Measurements from ENCODE around the gene ZFAND3. TPM values are rescaled to one million over a fixed set of nuclear protein-coding genes. Genes with fewer than 3 reads are reported as not detected.

The ZFAND3 gene
- total RNA-seq, 1 donor from 2014 or later: 81.8 TPM

DNA sequence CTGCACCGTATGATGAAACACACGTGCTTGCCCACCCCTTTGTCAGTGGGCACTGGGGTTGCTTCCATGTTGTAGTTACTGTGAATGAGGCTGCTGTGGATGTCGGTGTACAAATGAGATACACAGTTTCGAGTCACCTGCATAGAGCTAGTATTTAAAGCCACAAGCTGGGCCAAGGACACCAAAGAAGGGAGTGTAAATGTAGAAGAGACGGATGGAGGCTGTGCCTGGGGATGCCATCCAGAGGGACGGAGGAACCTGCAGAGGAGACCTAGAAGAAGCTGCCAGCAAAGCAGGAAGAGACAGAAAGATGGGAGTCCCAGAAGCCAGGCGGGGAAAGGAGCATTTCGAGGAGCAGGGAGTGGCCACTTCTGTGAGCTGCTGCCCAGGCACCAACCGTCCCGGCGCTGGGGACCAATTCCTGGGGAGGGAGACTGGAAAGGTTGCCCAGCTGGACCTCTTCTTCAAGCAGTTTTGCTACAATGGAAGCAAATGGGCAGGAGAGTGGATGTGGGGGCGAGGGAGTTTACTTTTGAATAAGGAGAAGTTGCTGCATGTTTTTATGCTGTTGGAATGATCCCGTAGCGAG is 339.3 kb downstream of the ZFAND3 start:
- TF ChIP-seq, protein P1, sequence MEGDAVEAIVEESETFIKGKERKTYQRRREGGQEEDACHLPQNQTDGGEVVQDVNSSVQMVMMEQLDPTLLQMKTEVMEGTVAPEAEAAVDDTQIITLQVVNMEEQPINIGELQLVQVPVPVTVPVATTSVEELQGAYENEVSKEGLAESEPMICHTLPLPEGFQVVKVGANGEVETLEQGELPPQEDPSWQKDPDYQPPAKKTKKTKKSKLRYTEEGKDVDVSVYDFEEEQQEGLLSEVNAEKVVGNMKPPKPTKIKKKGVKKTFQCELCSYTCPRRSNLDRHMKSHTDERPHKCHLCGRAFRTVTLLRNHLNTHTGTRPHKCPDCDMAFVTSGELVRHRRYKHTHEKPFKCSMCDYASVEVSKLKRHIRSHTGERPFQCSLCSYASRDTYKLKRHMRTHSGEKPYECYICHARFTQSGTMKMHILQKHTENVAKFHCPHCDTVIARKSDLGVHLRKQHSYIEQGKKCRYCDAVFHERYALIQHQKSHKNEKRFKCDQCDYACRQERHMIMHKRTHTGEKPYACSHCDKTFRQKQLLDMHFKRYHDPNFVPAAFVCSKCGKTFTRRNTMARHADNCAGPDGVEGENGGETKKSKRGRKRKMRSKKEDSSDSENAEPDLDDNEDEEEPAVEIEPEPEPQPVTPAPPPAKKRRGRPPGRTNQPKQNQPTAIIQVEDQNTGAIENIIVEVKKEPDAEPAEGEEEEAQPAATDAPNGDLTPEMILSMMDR (IDR thresholded peaks at IDR 0.05; ENCODE audit: borderline replicate concordance): no peak
- Histone ChIP-seq H3K27me3 (ENCODE audit: low read depth) (no peaks in the 10 kb centered on the region), H3K4me1 (peaks cover 19% of the 10 kb centered on the region), H3K4me3 (no peak overlapping the region), H3K27ac (replicated peaks) (no peak overlapping the region), H3K9me3 (replicated peaks) (no peaks in the 10 kb centered on the region), H3K36me3 (no peaks in the 10 kb centered on the region)
- DNase-seq: no peak
- intact Hi-C loops (cut with micrococcal nuclease): no loop called here

DNA sequence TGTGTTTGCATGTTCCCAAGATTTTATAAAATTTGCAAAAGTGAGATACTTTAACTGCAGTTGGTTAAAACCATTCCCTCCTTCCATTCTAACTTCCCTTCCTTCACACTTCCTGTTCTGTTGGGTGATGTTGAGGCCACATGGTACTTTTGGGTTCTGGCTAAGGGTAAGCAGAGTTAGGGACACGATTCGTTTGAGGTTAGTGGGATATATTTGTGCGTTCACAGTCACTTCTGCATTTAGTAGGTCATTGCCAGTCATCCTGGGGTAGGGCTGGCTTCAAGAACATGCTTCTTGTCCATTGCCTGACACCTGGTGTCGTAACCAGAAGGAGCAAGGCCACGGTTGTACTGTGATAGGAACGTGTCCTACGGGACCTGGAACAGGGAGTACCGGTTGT is 340.1 kb downstream of the ZFAND3 start:
- Histone ChIP-seq H3K4me1 (peaks cover 18% of the 10 kb centered on the region), H3K27me3 (ENCODE audit: low read depth) (no peaks in the 10 kb centered on the region), H3K9me3 (replicated peaks) (no peaks in the 10 kb centered on the region), H3K36me3 (no peaks in the 10 kb centered on the region), H3K4me3 (no peak overlapping the region), H3K27ac (replicated peaks) (no peak overlapping the region)
- intact Hi-C loops (cut with micrococcal nuclease): no loop called here
- DNase-seq: no peak
- TF ChIP-seq, protein P1 (IDR thresholded peaks at IDR 0.05; ENCODE audit: borderline replicate concordance): no peak

DNA sequence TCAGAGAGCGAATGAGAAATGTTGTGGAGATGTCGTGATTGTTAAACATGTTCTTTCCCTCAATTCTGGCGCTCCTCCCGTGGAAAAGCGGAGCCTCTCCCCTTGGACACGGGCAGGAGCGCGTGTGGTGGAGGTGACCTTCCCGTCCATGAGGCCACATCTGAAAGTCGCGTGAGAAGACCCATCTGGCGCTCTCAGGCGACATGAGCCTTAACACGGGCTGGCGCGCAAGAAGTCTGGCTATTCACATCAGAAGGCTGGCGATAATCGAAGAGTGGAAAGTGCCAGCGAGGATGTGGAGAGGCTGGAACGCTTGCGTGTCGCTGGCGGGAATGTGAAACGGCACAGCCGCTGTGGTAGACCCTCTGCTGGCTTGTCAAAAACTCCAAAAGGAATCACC is 341.3 kb downstream of the ZFAND3 start:
- peaks cover 7% of the 10 kb centered on the region for H3K4me1 ChIP-seq
- no peak for DNase-seq
- intact Hi-C loops (cut with micrococcal nuclease): no loop called here
- H3K9me3 ChIP-seq (replicated peaks): no peaks in the 10 kb centered on the region
- H3K4me3 ChIP-seq: no peak overlapping the region
- TF ChIP-seq, protein P1 (IDR thresholded peaks at IDR 0.05; ENCODE audit: borderline replicate concordance): no peak
- no peaks in the 10 kb centered on the region for H3K27me3 ChIP-seq (ENCODE audit: low read depth)
- H3K27ac ChIP-seq (replicated peaks): no peak overlapping the region
- no peaks in the 10 kb centered on the region for H3K36me3 ChIP-seq

DNA sequence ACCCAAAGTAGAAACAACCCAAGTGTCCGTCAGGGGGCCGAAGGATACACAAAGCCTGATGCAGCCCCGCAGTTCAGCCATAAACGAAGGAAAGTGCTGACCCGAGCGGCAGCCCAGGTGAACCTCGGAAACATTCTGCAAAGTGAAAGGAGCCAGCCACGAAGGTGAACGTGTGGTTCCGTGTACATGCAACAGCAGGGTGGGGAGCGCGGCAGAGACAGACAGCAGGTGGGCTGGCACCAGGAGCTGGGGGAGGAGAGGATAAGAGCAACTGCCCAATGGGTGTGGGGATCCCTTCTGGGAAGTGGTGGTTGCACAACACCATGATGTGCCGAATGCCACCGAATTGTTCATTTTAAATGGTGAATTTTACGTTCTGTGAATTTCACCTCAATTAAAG is 341.8 kb downstream of the ZFAND3 start:
- DNase-seq: no peak
- TF ChIP-seq, protein P1 (IDR thresholded peaks at IDR 0.05; ENCODE audit: borderline replicate concordance): no peak
- H3K36me3 ChIP-seq: no peaks in the 10 kb centered on the region
- H3K27me3 ChIP-seq (ENCODE audit: low read depth): no peaks in the 10 kb centered on the region
- H3K4me3 ChIP-seq: no peak overlapping the region
- no peaks in the 10 kb centered on the region for H3K9me3 ChIP-seq (replicated peaks)
- no peak overlapping the region for H3K27ac ChIP-seq (replicated peaks)
- peaks cover 7% of the 10 kb centered on the region for H3K4me1 ChIP-seq
- intact Hi-C loops (cut with micrococcal nuclease): no loop called here

DNA sequence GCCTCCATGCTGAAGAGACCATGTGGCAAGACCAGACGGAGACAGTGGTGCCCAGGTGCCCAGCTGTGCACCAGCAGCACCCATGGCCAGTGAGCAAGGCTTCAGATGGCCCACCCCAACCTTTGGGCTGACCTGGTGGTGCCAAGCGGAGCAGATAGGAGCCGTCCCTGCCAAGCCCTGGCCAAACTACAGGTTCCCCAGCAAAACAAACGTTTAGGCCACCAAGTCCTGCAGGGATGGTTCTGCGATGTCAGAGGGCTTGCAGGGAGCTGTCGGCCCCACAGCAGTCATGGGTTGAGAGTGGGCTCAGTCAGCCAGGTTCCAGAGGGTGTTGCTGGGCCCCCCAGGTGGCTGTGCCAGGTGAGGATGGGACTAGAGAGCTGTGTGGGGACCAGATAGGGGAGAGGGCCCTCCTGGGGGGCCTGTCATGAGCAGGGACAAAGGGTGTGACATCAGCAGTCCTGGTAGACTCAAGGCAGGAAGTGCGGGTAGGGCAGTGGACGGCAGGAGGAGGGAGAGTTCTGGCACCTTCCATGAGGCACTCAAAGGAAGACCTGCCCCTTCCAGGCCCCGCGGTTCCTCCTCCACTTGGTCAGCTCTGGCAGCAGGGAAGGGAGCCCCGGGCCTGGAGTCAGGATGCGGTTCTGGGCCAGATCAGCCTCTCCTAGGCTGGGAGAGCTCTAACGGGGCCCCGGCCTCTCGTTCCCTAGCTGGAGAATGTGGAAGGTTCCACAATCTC is 342.4 kb downstream of the ZFAND3 start:
- Histone ChIP-seq H3K9me3 (replicated peaks) (no peaks in the 10 kb centered on the region), H3K36me3 (no peaks in the 10 kb centered on the region), H3K4me1 (peaks cover 7% of the 10 kb centered on the region), H3K27ac (replicated peaks) (no peak overlapping the region), H3K4me3 (no peak overlapping the region), H3K27me3 (ENCODE audit: low read depth) (no peaks in the 10 kb centered on the region)
- no peak for DNase-seq
- TF ChIP-seq, protein P1 (IDR thresholded peaks at IDR 0.05; ENCODE audit: borderline replicate concordance): no peak
- intact Hi-C loops (cut with micrococcal nuclease): no loop called here
